H1 (cell line): Measurements from ENCODE around the gene PKP1. TPM values are rescaled to one million over a fixed set of nuclear protein-coding genes. Genes with fewer than 3 reads are reported as not detected.

Source experiments
- BACH1 ChIP-seq: IDR thresholded peaks from 2 replicates; pipeline ENCODE4 v1.6.1; 2012; ENCODE audit warnings: low read length, improper control_type of control experiment
- BRCA1 ChIP-seq: IDR thresholded peaks from 2 replicates; pipeline ENCODE4 v1.6.1; 2012; ENCODE audit warnings: low read depth, low read length, improper control_type of control experiment
- EP300 ChIP-seq, 2 experiments: IDR thresholded peaks; 1 replicate in 1 of 2; 2 replicates in 1 of 2; pipeline ENCODE4 v1.6.1; 2011 to 2012; ENCODE audit warnings: low read depth in 2 of 2, low read length in 2 of 2, mild to moderate bottlenecking in 2 of 2, borderline replicate concordance in 1 of 2, inconsistent platforms in 1 of 2, moderate library complexity in 1 of 2
- SIX5 ChIP-seq: IDR thresholded peaks from 2 replicates; pipeline ENCODE4 v1.6.1; 2011; ENCODE audit warnings: mild to moderate bottlenecking, low read depth, low read length
- SP4 ChIP-seq: IDR thresholded peaks from 2 replicates; pipeline ENCODE4 v1.6.1; 2012; ENCODE audit warnings: low read length, inconsistent platforms
- SRF ChIP-seq: IDR thresholded peaks from 2 replicates; pipeline ENCODE4 v1.6.1; 2011; ENCODE audit warnings: mild to moderate bottlenecking, low read depth, low read length, moderate library complexity
- TCF12 ChIP-seq: IDR thresholded peaks from 2 replicates; pipeline ENCODE4 v1.6.1; 2011; ENCODE audit warnings: low read depth, mild to moderate bottlenecking, low read length
- polyA plus RNA-seq, 7 experiments: library from polyadenylated mRNA; depleted of rRNA in 3 of 7; stranded (reverse) in 5 of 7; unstranded in 2 of 7; fragments of >200 nt in 5 of 7; fragments of 200-250 nt in 2 of 7; gene quantifications; 1 replicate in 5 of 7; 2 replicates in 1 of 7; 4 replicates in 1 of 7; pipeline versions ENCODE4 v1.2.1 to v1.2.3, GENCODE V29; 2011 to 2013; ENCODE audit warnings: missing spikeins in 2 of 7, mixed read lengths in 2 of 7
- total RNA-seq: library from RNA; stranded (reverse); fragmentation: NEBNext Ultra II Directional; extraction: Animal tissue kit (Norgen Biotek cat#: 25700); gene quantifications from 2 replicates; pipeline ENCODE4 v1.2.1, GENCODE V29; 2021
- TF ChIP-seq, protein P1 (sequence below): fragments of 300-600 bp; sonication (generic); IDR thresholded peaks from 2 replicates; pipeline ENCODE4 v1.7.1; 2012; ENCODE audit warnings: low read length, moderate library complexity, mild to moderate bottlenecking, inconsistent platforms; ENCODE audit not compliant: insufficient replicate concordance

PKP1 gene
- total and polyA plus RNA-seq, 2 of the 8 experiments (the other 6 are each of a cell fraction or from before 2014, with no cell fraction given): 0.21 to 0.95 TPM

- TF ChIP-seq, protein P1, sequence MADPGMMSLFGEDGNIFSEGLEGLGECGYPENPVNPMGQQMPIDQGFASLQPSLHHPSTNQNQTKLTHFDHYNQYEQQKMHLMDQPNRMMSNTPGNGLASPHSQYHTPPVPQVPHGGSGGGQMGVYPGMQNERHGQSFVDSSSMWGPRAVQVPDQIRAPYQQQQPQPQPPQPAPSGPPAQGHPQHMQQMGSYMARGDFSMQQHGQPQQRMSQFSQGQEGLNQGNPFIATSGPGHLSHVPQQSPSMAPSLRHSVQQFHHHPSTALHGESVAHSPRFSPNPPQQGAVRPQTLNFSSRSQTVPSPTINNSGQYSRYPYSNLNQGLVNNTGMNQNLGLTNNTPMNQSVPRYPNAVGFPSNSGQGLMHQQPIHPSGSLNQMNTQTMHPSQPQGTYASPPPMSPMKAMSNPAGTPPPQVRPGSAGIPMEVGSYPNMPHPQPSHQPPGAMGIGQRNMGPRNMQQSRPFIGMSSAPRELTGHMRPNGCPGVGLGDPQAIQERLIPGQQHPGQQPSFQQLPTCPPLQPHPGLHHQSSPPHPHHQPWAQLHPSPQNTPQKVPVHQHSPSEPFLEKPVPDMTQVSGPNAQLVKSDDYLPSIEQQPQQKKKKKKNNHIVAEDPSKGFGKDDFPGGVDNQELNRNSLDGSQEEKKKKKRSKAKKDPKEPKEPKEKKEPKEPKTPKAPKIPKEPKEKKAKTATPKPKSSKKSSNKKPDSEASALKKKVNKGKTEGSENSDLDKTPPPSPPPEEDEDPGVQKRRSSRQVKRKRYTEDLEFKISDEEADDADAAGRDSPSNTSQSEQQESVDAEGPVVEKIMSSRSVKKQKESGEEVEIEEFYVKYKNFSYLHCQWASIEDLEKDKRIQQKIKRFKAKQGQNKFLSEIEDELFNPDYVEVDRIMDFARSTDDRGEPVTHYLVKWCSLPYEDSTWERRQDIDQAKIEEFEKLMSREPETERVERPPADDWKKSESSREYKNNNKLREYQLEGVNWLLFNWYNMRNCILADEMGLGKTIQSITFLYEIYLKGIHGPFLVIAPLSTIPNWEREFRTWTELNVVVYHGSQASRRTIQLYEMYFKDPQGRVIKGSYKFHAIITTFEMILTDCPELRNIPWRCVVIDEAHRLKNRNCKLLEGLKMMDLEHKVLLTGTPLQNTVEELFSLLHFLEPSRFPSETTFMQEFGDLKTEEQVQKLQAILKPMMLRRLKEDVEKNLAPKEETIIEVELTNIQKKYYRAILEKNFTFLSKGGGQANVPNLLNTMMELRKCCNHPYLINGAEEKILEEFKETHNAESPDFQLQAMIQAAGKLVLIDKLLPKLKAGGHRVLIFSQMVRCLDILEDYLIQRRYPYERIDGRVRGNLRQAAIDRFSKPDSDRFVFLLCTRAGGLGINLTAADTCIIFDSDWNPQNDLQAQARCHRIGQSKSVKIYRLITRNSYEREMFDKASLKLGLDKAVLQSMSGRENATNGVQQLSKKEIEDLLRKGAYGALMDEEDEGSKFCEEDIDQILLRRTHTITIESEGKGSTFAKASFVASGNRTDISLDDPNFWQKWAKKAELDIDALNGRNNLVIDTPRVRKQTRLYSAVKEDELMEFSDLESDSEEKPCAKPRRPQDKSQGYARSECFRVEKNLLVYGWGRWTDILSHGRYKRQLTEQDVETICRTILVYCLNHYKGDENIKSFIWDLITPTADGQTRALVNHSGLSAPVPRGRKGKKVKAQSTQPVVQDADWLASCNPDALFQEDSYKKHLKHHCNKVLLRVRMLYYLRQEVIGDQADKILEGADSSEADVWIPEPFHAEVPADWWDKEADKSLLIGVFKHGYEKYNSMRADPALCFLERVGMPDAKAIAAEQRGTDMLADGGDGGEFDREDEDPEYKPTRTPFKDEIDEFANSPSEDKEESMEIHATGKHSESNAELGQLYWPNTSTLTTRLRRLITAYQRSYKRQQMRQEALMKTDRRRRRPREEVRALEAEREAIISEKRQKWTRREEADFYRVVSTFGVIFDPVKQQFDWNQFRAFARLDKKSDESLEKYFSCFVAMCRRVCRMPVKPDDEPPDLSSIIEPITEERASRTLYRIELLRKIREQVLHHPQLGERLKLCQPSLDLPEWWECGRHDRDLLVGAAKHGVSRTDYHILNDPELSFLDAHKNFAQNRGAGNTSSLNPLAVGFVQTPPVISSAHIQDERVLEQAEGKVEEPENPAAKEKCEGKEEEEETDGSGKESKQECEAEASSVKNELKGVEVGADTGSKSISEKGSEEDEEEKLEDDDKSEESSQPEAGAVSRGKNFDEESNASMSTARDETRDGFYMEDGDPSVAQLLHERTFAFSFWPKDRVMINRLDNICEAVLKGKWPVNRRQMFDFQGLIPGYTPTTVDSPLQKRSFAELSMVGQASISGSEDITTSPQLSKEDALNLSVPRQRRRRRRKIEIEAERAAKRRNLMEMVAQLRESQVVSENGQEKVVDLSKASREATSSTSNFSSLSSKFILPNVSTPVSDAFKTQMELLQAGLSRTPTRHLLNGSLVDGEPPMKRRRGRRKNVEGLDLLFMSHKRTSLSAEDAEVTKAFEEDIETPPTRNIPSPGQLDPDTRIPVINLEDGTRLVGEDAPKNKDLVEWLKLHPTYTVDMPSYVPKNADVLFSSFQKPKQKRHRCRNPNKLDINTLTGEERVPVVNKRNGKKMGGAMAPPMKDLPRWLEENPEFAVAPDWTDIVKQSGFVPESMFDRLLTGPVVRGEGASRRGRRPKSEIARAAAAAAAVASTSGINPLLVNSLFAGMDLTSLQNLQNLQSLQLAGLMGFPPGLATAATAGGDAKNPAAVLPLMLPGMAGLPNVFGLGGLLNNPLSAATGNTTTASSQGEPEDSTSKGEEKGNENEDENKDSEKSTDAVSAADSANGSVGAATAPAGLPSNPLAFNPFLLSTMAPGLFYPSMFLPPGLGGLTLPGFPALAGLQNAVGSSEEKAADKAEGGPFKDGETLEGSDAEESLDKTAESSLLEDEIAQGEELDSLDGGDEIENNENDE: no peak
- TF ChIP-seq BACH1 (no peak), SIX5 (no peak), SRF (no peak), SP4 (no peak), BRCA1 (no peak), EP300 (IDR thresholded peaks at IDR 0.05; ENCODE audit: borderline replicate concordance in 1 of 2, low read depth in 2 of 2, low read length in 2 of 2) (no peak), TCF12 (no peak)
Measured at GRCh38 chr1:201251411-201251810, 31.9 kb upstream of the PKP1 start (continued).
